Upper lobe of left lung (tissue), 6 donors: ENCODE measurements around the gene MR1. TPM values are rescaled to one million over a fixed set of nuclear protein-coding genes. Genes with fewer than 3 reads are reported as not detected.
A peak's percentile ranks its signal among the peaks of the same experiment; 100 is the strongest.

ENCODE experiments used
- ATAC-seq, 2 donors: fragments of 200-7000 bp; cut with Tn5 transposase; one replicate each; pipeline ENCODE4 v1.9.1; 2022; ENCODE audit warnings: mild to moderate bottlenecking in 2 of 2, moderate library complexity in 2 of 2; ENCODE audit not compliant: low FRiP score in 2 of 2
- DNase-seq, 2 donors: peaks; one replicate each; pipeline ENCODE4 v3.0.0-alpha.2; 2019 to 2020
- H3K27ac ChIP-seq, 4 donors: fragments of 200-600 bp; sonication (generic); one replicate each; pipeline ENCODE4 v1.5.1; 2016 to 2019
- H3K27me3 ChIP-seq, 4 donors: fragments of 200-600 bp; sonication (generic); one replicate each; pipeline ENCODE4 v1.5.1; 2017 to 2019
- H3K36me3 ChIP-seq, 4 donors: fragments of 200-600 bp; sonication (generic); one replicate each; pipeline ENCODE4 v1.5.1; 2016 to 2019
- H3K4me1 ChIP-seq, 4 donors: fragments of 200-600 bp; sonication (generic); one replicate each; pipeline ENCODE4 v1.5.1; 2018 to 2019
- H3K4me3 ChIP-seq, 4 donors: fragments of 200-600 bp; sonication (generic); one replicate each; pipeline ENCODE4 v1.5.1; 2017 to 2019; ENCODE audit warnings: mild to moderate bottlenecking in 2 of 4, moderate library complexity in 1 of 4
- H3K9me3 ChIP-seq, 4 donors: fragments of 200-600 bp; sonication (generic); one replicate each; pipeline ENCODE4 v1.5.1; 2018 to 2019
- EP300 ChIP-seq, 4 donors: sonication (generic); formaldehyde crosslinking; IDR thresholded peaks; one replicate each; pipeline ENCODE4 v1.5.1; 2017; ENCODE audit warnings: antibody characterized with exemption in 4 of 4, control low read depth in 2 of 4
- POLR2A ChIP-seq, 4 donors: fragments of 450-650 bp; IDR thresholded peaks; one replicate each; pipeline ENCODE4 v1.5.1; 2016 to 2017; ENCODE audit warnings: antibody characterized with exemption in 4 of 4, mild to moderate bottlenecking in 2 of 4
- POLR2AphosphoS5 ChIP-seq, 2 donors: sonication (generic); formaldehyde crosslinking; IDR thresholded peaks; one replicate each; pipeline ENCODE4 v1.5.1; 2017; ENCODE audit warnings: antibody characterized with exemption in 2 of 2
- WGBS, 2 donors: methylation state at CpG; one replicate each; pipeline ENCODE4 v1.1.5; 2017 to 2018; 5-methylcytosine and 5-hydroxymethylcytosine counted together
- total RNA-seq, 6 donors: library from RNA; depleted of rRNA in 4 of 6; stranded (reverse); fragments of >200 nt in 4 of 6; gene quantifications; one replicate each; pipeline versions ENCODE4 v1.1.0 to v1.2.1, GENCODE V29; 2016 to 2021
- TF ChIP-seq, protein P1 (sequence below), 6 experiments: fragments of 450-650 bp in 4 of 6; fragments of 200-600 bp in 2 of 6; sonication (generic) in 2 of 6; IDR thresholded peaks; one replicate each; pipeline ENCODE4 v1.5.1; 2016 to 2019; ENCODE audit warnings: antibody characterized with exemption in 6 of 6
- donor health status: DM: no; HTN: no; CAD: no; lungs with moderate emphysema.
- donor health status: DM: no; HTN: yes; CAD: no; lungs with severe emphysema.

Gene MR1
- total RNA-seq, 6 donors from 2014 or later, result 22.0 to 54.0 (median 26.9) TPM

- H3K4me1 ChIP-seq, result peaks cover 44 to 79% (median 59%) of the 10 kb centered on the region in 4 donors
- ATAC-seq (no peak), DNase-seq (no peak)
- 89 to 94% methylated on average over 8 of the region's 8 CpGs for WGBS, 2 donors
- no peaks in the 10 kb centered on the region for H3K9me3 ChIP-seq
- H3K27ac ChIP-seq, result no peak overlapping the region
- TF ChIP-seq POLR2AphosphoS5 (IDR thresholded peaks at IDR 0.05) (no peak), POLR2A (IDR thresholded peaks at IDR 0.05) (no peak), EP300 (IDR thresholded peaks at IDR 0.05) (no peak)
- TF ChIP-seq, protein P1, sequence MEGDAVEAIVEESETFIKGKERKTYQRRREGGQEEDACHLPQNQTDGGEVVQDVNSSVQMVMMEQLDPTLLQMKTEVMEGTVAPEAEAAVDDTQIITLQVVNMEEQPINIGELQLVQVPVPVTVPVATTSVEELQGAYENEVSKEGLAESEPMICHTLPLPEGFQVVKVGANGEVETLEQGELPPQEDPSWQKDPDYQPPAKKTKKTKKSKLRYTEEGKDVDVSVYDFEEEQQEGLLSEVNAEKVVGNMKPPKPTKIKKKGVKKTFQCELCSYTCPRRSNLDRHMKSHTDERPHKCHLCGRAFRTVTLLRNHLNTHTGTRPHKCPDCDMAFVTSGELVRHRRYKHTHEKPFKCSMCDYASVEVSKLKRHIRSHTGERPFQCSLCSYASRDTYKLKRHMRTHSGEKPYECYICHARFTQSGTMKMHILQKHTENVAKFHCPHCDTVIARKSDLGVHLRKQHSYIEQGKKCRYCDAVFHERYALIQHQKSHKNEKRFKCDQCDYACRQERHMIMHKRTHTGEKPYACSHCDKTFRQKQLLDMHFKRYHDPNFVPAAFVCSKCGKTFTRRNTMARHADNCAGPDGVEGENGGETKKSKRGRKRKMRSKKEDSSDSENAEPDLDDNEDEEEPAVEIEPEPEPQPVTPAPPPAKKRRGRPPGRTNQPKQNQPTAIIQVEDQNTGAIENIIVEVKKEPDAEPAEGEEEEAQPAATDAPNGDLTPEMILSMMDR (IDR thresholded peaks at IDR 0.05), result no peak
- H3K36me3 ChIP-seq, result peaks cover 0 to 6% (median 0%) of the 10 kb centered on the region in 4 donors
- H3K27me3 ChIP-seq, result no peaks in the 10 kb centered on the region
- H3K4me3 ChIP-seq, result no peak overlapping the region
Observed at GRCh38 chr1:181016563-181016962, 17.2 kb upstream of the MR1 start.

GRCh38 chr1:181018901-181019681 lies 14.7 kb upstream of the MR1 start:
- Histone ChIP-seq H3K4me1 (peaks cover 26 to 63% (median 45%) of the 10 kb centered on the region in 4 donors), H3K27me3 (peaks cover 0 to 4% (median 1%) of the 10 kb centered on the region in 4 donors), H3K4me3 (no peak overlapping the region), H3K36me3 (peaks cover 0 to 6% (median 0%) of the 10 kb centered on the region in 4 donors), H3K9me3 (peaks cover 0 to 3% (median 0%) of the 10 kb centered on the region in 4 donors), H3K27ac (no peak overlapping the region)
- no peak for TF ChIP-seq POLR2A (IDR thresholded peaks at IDR 0.05)
- TF ChIP-seq, protein P1 (IDR thresholded peaks at IDR 0.05), result no peak
- no peak for TF ChIP-seq POLR2AphosphoS5 (IDR thresholded peaks at IDR 0.05)
- no peak for TF ChIP-seq EP300 (IDR thresholded peaks at IDR 0.05)
- ATAC-seq (no peak), DNase-seq (no peak)
- WGBS, 2 donors, result 29 to 81% methylated on average over 1 of the region's 1 CpG

GRCh38 chr1:181021159-181021558 lies 12.6 kb upstream of the MR1 start:
- Histone ChIP-seq H3K27ac (peak overlapping the region; percentile 91 to 98 (median 94)), H3K4me3 (peak overlapping the region in 3 of 4 donors; percentile 77 to 97 (median 94)), H3K36me3 (peaks cover 0 to 6% (median 0%) of the 10 kb centered on the region in 4 donors), H3K9me3 (peaks cover 0 to 3% (median 0%) of the 10 kb centered on the region in 4 donors), H3K27me3 (peaks cover 0 to 4% (median 1%) of the 10 kb centered on the region in 4 donors), H3K4me1 (peaks cover 17 to 47% (median 29%) of the 10 kb centered on the region in 4 donors)
- WGBS, 2 donors, result 34 to 42% methylated on average over 3 of the region's 3 CpGs
- no peak for ATAC-seq
- no peak for TF ChIP-seq EP300 (IDR thresholded peaks at IDR 0.05)
- TF ChIP-seq POLR2A (IDR thresholded peaks at IDR 0.05), result no peak
- TF ChIP-seq, protein P1 (IDR thresholded peaks at IDR 0.05), result no peak
- no peak for TF ChIP-seq POLR2AphosphoS5 (IDR thresholded peaks at IDR 0.05)
- DNase-seq, result no peak

DNA sequence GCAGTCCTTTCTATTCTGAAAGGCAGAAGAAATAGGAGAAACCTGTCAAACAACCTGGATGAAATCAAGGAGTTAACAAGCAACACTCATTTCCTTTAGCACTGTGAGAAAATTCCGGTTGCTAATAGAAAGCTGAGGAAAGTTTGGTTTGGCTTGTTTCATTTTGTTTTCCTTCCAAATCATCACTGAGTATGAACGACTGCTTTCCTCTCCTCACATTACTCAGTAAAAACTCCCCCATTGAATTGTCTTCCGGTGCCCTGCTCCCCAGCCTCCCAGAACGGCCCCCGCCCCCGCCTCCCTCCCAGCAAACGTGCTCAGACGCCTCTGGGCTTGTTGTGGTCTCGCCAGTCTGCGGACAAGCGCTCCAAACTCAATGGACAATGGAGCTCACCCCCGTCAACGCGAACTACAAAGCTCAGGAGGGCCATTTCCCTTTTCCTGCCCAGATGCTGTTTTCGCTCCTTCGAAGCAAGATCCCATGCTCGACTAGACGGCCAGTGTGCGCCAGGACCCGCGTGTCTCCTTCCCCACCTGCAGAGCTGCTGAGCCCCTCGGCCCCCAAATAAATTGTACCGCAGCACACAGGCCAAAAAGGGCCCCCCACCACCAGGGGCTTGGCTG lies 11.9 kb upstream of the MR1 start:
- WGBS, 2 donors, result 1% methylated on average over 8 to 23 of the region's 23 CpGs

More for the DNA sequence above, 11.9 kb upstream of the MR1 start:
- Histone ChIP-seq H3K27ac (peak overlapping the region; percentile 91 to 98 (median 94)), H3K27me3 (peaks cover 0 to 4% (median 1%) of the 10 kb centered on the region in 4 donors), H3K4me3 (peak overlapping the region; percentile 77 to 99 (median 96)), H3K4me1 (peaks cover 17 to 41% (median 26%) of the 10 kb centered on the region in 4 donors), H3K9me3 (peaks cover 0 to 3% (median 0%) of the 10 kb centered on the region in 4 donors), H3K36me3 (peaks cover 0 to 6% (median 0%) of the 10 kb centered on the region in 4 donors)
- TF ChIP-seq POLR2AphosphoS5 (IDR thresholded peaks at IDR 0.05) (peak; percentile 36 to 50), EP300 (IDR thresholded peaks at IDR 0.05) (no peak), POLR2A (IDR thresholded peaks at IDR 0.05) (no peak)
- TF ChIP-seq, protein P1 (IDR thresholded peaks at IDR 0.05), result peak in 1 of 6 experiments; percentile 12
- DNase-seq (peak; percentile 75 to 85), ATAC-seq (peak; percentile 73 to 79)
